Mucosa of descending colon (tissue), 3 donors: Measurements from ENCODE around the gene ETFB. TPM values are rescaled to one million over a fixed set of nuclear protein-coding genes. Genes with fewer than 3 reads are reported as not detected.

Experiments
- ATAC-seq: fragments of 200-7000 bp; cut with Tn5 transposase; one replicate; pipeline ENCODE4 v1.9.1; 2020; ENCODE audit warnings: mild to moderate bottlenecking, moderate library complexity
- DNase-seq, 3 donors: peaks; one replicate each; pipeline ENCODE4 v3.0.0-alpha.2; 2020
- H3K36me3 ChIP-seq: fragments of 200-600 bp; one replicate; pipeline ENCODE4 v1.8.0; 2021; ENCODE audit warnings: low read depth, mild to moderate bottlenecking
- H3K4me1 ChIP-seq: fragments of 200-600 bp; one replicate; pipeline ENCODE4 v1.8.0; 2021; ENCODE audit warnings: low read depth, mild to moderate bottlenecking
- H3K4me3 ChIP-seq: fragments of 200-600 bp; one replicate; pipeline ENCODE4 v1.8.0; 2021; ENCODE audit warnings: mild to moderate bottlenecking
- H3K9me3 ChIP-seq: fragments of 200-600 bp; one replicate; pipeline ENCODE4 v1.8.0; 2021; ENCODE audit warnings: mild to moderate bottlenecking
- intact Hi-C, 2 donors: fragments of 100-400 bp; cut with DNase I in 1 of 2; cut with micrococcal nuclease in 1 of 2; formaldehyde crosslinking; loops; one replicate each; pipeline versions ENCODE4 v1.11.0 to v1.11.1; 2022; cut with DNase I, micrococcal nuclease
- total RNA-seq, 3 donors: library from RNA; stranded (reverse); fragmentation: NEBNext Ultra II Directional in 2 of 3; extraction: Animal tissue kit (Norgen Biotek cat#: 25700) in 2 of 3; gene quantifications; one replicate each; pipeline versions ENCODE4 v1.2.1 to v1.2.4, GENCODE V29; 2021 to 2023
- TF ChIP-seq, protein P1 (sequence below): fragments of 200-600 bp; IDR thresholded peaks from one replicate; pipeline ENCODE4 v1.8.0; 2022; ENCODE audit warnings: antibody characterized with exemption, mild to moderate bottlenecking
- donor health status: DM: no; HTN: no; CAD: no; lungs with moderate emphysema.
- donor health status: DM: no; HTN: no; CAD: no.
- donor health status: DM: no; HTN: yes; CAD: no.

Gene ETFB
- total RNA-seq, 3 donors from 2014 or later, result 113 to 154 (median 130) TPM

DNA sequence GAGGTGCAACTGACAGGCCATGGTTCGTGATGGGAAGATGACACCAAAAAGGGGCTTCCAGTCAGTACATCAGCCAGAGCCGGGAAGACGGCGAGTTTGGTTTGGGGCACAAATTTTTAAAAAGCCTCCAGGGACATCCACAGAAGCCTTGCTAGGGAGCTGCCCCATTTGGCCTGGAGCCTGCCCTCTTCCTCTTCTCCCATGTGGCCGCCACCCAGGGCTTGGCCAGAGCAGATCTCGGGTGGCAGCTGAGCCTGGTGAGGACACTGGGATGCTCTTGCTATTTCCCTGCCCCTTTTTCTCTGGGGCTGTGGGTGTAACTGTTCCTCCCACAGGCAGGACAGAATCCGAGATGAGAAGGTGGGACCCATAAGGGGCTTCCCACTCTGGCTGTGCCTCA, 8.2 kb downstream of the ETFB start:
- Histone ChIP-seq H3K36me3 (no peaks in the 10 kb centered on the region), H3K4me3 (no peak overlapping the region), H3K9me3 (no peaks in the 10 kb centered on the region), H3K4me1 (peaks cover 6% of the 10 kb centered on the region)
- ATAC-seq (no peak), DNase-seq (no peak)
- TF ChIP-seq, protein P1, sequence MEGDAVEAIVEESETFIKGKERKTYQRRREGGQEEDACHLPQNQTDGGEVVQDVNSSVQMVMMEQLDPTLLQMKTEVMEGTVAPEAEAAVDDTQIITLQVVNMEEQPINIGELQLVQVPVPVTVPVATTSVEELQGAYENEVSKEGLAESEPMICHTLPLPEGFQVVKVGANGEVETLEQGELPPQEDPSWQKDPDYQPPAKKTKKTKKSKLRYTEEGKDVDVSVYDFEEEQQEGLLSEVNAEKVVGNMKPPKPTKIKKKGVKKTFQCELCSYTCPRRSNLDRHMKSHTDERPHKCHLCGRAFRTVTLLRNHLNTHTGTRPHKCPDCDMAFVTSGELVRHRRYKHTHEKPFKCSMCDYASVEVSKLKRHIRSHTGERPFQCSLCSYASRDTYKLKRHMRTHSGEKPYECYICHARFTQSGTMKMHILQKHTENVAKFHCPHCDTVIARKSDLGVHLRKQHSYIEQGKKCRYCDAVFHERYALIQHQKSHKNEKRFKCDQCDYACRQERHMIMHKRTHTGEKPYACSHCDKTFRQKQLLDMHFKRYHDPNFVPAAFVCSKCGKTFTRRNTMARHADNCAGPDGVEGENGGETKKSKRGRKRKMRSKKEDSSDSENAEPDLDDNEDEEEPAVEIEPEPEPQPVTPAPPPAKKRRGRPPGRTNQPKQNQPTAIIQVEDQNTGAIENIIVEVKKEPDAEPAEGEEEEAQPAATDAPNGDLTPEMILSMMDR, result no peak
- intact Hi-C loops, result no loop called here

DNA sequence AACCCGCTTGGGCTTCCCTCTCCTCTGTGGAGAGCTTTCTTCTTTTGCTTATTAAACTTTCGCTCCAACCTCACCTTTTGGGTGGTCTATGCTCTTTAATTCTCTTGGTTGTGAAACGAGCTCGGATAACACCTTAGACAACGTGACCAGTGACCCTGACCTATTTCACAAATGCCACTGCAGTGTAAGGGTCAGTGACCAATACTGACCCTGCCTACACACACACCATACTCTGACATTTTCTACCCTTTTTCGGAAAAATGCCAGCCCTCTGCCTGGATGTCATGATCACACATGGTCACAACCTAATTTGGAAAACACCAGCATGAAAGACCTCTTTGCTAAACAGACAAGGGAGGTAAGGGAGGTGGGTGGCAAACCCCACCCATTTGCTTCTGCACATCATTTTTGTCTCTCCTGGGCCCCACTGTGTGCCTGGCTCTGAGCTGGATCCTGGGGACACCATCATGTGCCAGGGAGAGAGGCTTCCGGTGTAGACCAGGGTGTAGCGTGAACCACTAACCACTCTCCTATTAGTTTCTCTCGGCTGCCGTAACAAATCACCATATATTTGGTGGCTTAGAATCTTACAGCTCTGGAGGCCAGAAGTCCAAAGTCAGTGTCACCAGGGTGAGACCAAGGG, 9.9 kb downstream of the ETFB start:
- DNase-seq, result no peak
- ATAC-seq, result no peak
- TF ChIP-seq, protein P1, result no peak
- Histone ChIP-seq H3K9me3 (no peaks in the 10 kb centered on the region), H3K36me3 (no peaks in the 10 kb centered on the region), H3K4me1 (no peaks in the 10 kb centered on the region), H3K4me3 (no peak overlapping the region)
- intact Hi-C loops, result no loop called here

DNA sequence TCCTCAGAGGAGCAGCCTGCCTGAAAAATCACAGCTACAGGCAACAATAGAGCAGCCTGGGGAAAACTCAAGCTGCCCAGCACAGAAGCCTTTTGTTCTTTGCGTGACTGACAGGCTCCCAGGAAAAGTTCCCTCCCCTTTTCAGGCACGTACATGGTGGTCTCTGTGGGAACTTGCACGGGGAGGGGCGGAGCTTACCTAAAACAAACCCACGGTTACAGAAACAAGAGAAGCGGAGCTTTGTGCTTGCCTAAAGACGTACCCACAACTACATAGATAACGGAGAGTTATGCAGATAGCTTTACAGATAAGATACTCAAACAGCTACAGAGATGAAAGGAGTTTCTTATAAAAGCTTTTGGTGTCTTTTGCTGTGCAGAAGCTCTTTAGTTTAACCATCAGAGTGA, 11.4 kb downstream of the ETFB start:
- no peaks in the 10 kb centered on the region for H3K36me3 ChIP-seq
- ATAC-seq (no peak), DNase-seq (no peak)
- H3K4me3 ChIP-seq, result no peak overlapping the region
- TF ChIP-seq, protein P1, result no peak
- no peaks in the 10 kb centered on the region for H3K4me1 ChIP-seq
- no peaks in the 10 kb centered on the region for H3K9me3 ChIP-seq
- intact Hi-C loops, result no loop called here

DNA sequence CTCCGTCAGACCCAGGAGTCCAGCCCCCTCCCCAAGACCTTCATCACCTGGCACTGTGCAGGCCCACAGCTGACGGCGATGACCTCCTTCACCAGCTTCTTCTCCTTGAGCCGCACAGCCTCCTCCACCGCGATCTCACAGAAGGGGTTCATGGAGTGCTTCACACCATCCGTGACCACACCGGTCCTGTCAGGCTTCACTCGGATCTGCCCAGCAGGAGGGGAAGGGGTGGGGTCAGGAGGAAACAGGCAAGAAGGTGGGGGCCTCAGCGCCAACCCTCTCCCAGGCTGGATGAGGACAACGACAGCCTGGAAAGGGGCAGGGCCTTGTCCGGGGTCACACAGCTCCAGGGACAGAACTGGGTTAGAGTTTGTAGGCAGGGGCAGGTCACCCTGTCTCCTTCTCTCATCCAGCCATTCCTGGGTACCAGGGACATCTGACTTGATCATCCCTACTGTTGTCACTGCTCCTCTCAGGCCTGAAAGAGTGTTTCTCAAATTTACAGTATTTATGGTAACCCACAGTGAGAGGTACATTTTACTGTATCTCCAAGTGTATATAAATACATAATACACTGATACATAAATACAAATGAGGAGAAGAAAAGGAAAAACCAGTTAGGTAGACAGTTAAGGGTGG, 12.0 kb downstream of the ETFB start:
- Histone ChIP-seq H3K4me1 (no peaks in the 10 kb centered on the region), H3K9me3 (no peaks in the 10 kb centered on the region), H3K4me3 (no peak overlapping the region), H3K36me3 (no peaks in the 10 kb centered on the region)
- TF ChIP-seq, protein P1, result no peak
- intact Hi-C loops, result no loop called here
- ATAC-seq (no peak), DNase-seq (peak in 1 of 3 donors; percentile 45)

DNA sequence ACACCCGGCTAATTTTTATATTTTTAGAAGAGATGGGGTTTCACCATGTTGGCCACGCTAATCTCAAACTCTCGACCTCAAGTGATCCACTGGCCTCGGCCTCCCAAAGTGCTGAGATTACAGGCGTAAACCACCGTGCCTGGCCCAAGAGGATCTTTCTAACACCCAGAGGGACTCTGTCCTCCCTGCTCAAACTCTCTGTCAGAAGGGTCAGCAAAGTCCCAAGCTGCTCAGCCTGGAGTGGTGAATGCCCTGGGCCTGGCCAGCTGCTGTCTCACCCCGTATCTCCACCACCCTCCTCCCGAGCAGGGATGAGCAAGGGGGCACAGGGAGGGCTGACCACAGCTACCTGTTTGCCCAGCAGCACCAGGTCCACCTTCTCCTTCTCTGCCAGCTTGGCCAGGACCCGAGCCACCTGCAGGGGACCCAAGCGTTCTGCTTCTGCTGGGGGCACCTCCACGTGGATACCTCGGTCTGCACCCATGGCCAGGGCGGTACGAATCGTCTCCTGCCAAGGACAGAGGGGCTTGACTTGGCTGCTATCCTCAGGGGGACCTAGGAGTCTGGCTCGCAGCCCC, 13.3 kb downstream of the ETFB start:
- H3K36me3 ChIP-seq, result peaks cover 4% of the 10 kb centered on the region

More for the DNA sequence above, 13.3 kb downstream of the ETFB start:
- TF ChIP-seq, protein P1, result no peak
- Histone ChIP-seq H3K4me1 (no peaks in the 10 kb centered on the region), H3K9me3 (no peaks in the 10 kb centered on the region), H3K4me3 (no peak overlapping the region)
- ATAC-seq (no peak), DNase-seq (peak in 1 of 3 donors; percentile 34)
- intact Hi-C loops, result no loop called here
